HTR-8/SVneo (cell line): ENCODE measurements around the gene STT3B.
A peak's percentile ranks its signal among the peaks of the same experiment; 100 is the strongest.

ENCODE experiments used
- DNase-seq: peaks from one replicate; pipeline ENCODE4 v3.0.0; 2011; ENCODE audit warnings: low spot score, mixed read lengths; ENCODE audit not compliant: insufficient read length
- FAIRE-seq: peaks from 2 replicates; lab custom pipeline; 2011; peaks lifted over from hg19 to GRCh38; lab: Jason Lieb, UNC

The STT3B gene

DNA sequence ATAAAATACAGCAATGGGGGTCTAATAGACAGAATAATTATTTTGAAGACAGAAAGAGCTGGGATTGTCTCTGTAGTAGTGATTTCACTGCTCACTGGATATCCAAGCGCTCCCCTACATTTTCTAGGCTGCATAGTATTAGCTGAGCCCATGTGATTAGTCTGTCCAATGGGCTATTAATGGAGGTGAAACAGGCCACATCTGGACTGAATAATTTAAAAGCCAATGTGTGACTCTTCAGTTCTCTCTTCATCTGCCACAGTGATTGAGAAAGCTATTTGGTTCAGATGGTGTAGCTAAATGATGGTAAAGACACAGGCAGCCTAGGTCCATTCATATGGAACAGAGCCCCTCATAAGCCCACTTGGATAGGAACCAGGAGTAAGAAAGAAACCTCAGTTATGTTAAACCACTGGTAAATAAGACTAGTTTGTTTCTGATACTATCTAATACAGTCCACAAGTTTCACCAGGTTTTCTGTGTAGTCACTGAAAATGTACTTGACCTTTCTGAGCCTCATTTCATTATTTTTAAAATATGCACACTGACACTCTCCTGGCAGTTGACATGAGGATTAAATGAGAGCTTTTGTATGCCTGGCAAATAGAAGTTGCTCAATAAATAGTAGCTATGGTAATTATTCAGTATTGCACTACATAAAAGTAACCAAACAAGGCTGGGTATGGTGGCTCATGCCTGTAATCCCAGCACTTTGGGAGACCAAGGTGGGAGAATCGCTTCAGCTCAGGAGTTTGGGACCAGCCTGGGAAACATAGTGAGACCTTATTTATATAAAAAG, 17.0 kb upstream of the STT3B start:
- no peak for FAIRE-seq
- DNase-seq = no peak

DNA sequence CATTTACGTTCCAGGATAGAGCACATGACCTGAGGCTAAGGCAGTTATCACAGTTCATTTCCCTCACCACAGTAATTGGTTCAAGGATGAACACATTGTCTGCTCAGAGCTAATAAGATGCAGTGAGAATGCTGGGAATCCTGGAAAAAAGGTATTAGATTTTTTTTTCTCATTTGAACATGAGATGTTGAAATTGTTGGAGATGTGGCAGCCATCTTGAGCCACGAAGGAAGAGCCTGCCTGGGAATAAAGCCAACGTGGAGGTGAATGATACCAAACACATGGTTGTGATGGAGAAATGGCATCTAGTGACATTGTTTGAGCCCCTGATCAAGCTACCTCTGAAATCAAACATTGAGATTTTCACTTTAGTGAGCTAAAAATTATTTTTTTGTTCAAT, 16.0 kb upstream of the STT3B start:
- DNase-seq = no peak
- FAIRE-seq = no peak

DNA sequence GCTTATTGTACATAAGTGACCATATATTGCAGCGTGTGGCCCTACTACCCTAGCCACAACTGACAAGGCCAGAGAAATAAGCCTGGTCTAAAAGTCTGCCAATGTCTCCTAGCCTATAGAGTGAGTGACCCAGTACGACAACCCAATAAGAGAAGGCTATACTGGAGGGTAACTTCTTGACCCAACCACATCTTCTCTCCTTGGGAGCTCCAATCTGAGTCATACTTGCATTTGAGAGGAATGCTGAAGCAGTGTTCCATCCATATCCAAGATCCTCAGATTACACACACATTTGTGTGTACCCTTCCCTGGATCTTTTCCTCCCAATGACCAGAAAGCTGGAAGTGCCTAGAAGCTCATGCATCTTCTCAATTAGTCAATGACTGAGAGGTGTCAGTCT, 11.3 kb upstream of the STT3B start:
- no peak for FAIRE-seq

DNA sequence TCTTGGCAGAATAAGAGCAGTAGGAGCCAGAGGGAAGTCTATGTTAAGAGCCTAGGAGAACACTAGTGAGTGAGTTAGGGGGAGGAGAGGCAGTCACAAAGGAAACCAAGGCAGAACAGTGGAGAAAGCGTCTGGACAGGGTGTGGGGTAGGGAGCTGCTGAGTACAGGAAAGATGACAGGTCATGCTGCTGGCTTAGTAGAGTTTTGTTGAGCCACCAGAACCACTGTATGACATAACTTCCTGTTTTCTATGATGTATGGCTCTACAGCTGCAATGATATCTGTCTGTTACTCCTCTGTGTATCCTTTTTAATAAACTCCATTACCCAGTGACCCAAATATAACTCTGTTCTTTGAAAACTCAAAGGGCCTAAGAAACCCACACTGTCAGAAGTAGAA, 10.6 kb upstream of the STT3B start:
- DNase-seq (no peak), FAIRE-seq (no peak)

More for the DNA sequence above, 11.3 kb upstream of the STT3B start:
- DNase-seq = no peak

DNA sequence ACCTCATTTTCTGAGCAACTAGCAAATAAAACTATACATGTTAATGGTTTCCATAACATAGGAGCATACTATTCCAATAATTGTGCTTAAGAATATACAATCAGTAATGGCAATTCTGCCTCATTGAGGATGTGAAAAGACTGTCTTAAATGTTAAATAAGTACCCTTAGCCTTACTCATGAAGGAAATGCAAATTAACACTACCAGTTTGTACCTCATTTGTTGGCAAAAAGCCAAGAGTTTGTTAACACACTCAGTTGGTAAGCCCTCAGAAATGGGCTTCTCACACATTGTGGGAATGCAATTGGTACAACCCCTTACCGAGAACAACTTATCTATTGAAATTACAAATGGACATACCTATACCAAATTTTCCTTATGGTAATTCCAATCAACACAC, 9.2 kb upstream of the STT3B start:
- DNase-seq (no peak), FAIRE-seq (no peak)

DNA sequence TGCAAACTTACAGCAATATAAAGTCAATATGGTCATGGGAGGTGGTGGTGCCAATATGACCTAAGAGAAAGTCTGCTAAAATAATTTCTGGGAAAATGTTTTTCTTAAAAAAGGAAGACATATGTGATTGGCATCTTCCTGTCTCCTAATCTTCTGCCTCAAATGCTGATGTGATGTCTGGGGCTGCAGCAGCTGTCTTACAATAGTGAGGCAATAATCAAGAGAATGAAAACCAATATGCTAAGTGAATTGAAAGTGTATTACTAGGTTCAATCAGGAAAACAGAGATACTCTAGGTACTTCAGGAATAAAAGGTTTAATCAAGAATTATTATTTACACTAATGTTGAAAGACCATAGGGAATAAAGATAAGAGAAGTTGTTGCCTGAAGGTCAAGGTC, 7.2 kb upstream of the STT3B start:
- DNase-seq (no peak), FAIRE-seq (no peak)

DNA sequence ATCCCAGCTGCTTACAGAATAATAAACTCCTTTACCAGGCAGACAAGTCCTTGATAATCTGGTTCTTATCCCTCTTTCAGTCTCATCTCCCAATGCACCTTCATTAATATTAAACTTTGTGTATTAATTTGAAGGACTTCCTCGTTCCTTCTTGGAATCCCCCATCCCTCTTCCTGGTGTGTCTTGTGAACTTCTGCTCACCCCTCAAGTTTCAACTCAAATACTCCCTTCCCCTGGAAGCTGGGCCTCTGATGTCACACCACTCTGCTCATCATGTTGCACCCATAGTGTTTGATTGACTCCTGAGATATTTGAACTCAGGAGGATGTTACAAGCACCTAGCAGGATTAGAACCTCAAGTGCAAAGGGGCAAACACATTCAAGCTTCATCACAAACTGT, 3.3 kb upstream of the STT3B start:
- no peak for FAIRE-seq
- no peak for DNase-seq

DNA sequence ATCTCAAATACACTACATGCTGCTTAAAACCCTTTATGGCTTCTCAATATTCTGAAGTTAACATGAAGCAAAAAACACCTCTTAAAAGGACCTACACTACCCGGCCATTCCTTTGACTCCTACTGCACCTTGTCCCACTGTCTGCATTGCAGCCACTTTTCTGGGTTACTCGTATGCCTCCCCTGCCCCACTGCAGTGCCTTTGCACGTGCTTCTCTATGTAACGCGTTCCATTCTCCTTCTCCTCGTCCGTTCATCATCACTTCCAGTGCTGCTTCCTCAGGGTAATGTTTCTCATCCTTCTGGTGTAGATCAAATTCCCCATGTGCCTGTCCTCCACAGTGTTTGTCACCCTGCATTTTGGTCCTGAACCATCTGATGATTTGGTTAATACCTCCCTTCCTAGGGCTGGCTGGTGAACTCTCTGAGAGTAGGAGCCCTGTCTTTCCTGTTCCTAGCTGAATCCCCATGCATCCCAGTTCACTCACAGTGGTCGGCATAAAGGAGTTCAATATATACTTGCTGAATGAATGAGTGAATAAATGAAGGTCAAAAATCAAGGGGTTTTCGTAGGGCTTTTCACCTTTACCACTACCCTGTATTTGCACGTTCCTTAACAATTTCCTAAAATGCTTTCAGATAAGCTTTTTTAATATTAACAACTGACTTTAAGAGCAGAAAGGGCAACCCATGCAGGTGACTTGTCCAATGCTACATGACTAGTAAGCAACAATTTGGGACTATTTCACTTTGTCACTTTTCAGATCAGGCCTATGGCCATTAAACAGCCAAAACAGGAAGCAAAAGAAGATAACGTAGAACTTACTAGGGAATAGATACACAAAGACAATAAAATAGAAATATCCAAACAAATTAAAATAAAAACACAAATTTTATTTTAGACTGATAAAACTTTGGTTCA, 2.4 kb upstream of the STT3B start:
- FAIRE-seq = no peak

DNA sequence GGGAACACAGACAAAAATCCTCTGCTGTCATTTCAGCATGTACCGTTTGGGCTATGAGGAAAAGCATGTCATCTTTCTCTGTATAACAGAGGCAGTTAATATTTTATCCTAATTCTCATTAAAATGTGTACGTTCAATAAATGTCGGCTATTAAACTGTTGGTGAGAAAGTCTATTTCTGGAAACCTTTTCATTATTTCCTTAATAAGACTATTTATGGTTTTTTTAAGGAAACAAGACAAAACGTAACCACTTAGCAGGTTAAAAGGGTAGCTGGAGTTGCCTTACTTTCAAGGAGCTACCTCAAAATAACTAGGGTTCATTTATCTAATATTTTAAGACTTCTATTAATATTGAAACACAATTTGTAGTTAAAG, 1.8 kb upstream of the STT3B start:
- DNase-seq (no peak), FAIRE-seq (no peak)

More for the DNA sequence above, 2.4 kb upstream of the STT3B start:
- DNase-seq = no peak

DNA sequence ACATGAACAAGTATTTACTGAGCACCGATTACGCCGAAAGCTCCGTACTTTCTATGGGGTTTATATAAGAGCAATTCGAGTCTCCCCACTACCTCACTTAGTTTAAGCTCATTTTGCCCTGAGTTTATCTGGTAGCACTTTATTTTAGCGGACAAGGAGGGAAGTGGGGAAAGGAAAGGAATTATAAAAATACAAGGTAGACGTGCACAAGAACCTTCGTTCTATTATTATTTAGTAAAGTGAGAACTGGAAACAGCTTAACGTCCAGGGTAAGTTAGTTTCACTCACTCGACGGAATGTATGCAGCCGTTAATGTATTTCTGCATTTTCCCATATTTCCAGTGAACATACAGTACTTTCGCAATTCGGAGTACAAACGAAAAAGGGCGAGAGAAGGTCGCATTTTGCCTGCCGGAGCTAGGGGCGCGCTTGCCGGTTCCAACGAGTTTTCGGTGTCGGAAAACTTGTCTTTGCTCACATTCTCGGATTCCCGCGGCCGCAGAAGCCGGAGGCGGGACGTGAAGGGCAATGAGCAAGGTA, 1.2 kb upstream of the STT3B start:
- DNase-seq (no peak), FAIRE-seq (no peak)

DNA sequence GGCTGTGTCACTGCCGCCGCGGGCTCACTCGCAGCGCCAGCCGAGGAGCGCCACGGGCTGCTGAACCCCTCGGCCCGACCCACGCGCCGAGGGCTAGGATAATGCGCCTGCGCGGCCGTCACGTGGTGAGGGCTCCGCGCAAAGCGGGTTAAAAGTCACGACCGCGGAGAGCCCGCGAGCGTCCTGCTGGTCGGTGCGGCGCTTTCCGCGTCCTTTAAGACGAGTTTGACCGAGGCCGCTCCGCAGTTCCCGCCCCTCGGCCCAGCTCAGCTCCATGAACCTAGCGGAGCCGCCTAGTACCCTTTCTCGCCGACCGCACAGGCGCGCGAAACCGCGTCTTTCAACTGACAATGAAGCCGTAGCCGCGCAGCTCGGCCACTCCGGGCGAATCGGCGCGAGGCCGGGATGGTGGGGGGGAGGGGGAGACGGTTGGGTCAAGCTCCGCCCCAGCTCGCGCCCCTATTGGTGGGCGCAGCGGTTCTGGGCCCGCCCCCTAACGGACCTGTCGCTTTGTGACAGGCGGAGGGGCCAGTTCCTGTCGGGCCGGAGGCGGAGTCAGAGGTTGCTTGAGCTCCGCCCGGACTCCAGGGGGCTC, 636 bp upstream of the STT3B start:
- FAIRE-seq = peak; percentile 94

DNA sequence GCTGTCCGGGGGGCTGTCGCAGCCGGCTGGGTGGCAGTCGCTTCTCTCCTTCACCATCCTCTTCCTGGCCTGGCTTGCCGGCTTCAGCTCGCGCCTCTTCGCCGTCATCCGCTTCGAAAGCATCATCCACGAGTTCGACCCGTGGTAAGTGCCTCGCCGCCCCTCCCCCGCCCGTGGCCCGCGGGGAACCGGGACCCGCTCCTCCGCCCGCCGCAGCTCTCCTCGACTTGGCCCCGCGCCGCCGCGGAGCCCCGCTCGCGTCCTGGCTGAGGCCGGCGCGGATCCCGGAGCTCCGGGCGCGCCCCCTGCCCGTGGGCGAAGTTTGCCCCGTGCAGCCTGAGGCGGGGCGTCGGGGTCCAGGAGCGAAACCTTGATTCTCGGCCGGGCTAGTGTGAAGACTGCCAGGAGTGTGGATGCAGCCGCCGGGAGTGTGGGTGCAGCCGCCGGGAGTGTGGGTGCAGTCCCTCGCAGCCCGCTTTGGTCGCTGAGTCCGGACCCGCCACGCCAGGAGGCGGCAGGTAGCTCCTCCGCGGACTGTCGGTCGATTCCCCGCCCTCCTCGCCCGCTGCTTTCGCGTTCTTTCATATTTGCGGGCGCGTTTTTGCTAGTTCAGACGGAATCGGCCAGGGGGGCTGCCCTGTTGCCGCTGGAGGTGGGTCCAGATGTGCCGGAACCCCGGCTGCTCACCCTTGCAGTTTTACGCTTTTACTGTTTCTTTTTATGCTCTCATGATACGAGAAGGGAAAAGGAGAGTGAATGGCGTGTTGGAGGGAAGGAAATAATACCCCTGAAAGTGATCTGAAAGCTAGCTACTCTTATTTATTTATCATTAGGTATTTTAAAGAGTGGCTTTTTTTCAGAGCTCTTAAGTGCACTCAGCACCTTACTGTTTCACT, 692 bp downstream of the STT3B start:
- FAIRE-seq (no peak), DNase-seq (no peak)

More for the DNA sequence above, 636 bp upstream of the STT3B start:
- DNase-seq = peak; percentile 89

DNA sequence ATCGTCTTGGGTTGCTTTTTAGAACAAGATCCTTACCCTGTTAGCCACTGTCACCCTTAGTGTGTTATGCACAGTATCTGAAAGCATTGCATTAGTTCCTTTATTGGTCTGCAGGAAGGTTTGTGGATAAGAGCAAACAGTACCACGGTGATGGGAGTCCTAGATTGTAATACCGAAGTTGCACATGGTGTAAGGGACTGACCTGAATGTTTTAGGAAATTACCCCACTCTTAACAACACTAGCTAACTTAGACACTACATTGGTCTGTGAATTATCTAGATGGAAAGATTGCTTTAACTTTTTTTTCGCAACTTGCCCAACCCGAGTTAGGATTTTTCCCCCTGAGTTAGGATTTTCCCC, 1.3 kb downstream of the STT3B start:
- peak; percentile 17 for DNase-seq
- FAIRE-seq = no peak

DNA sequence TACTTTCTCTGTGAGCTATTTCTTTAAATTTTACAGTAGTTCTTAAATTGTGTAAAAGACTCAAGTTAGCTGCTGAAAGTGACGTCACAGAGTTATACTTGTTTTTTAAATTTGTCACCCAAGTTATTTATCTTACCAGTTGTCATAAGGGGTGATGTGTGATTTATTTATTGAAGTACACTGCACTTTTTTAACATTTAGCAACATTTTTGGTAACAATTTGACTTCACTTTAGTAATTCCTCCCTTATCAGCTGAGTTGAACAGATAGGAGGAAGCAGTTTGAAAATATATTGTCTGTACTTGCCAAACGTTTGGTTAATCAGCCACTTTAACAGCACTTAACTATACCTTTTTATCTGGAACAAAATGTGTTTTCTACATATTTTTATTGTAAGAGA, 3.8 kb downstream of the STT3B start:
- DNase-seq (no peak), FAIRE-seq (no peak)

DNA sequence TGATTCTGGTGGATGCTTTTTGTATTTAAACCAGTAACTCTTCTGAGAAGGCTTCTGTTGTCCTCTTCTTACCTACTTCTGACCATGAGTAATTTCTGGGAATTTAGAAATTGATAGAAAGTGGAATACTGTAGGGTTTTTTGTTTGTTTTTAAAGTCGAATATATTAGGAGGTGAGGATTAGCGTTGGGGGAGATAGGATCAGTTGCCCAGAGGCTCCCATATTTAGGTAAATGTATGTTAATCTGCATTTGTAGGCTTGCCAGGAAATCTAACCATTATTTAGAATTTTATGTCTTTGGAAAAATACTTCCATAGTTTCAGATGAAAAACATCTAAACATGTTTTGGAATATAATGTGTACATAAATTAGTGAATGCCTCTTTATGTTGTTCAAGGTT, 6.1 kb downstream of the STT3B start:
- FAIRE-seq = no peak
- DNase-seq = no peak

DNA sequence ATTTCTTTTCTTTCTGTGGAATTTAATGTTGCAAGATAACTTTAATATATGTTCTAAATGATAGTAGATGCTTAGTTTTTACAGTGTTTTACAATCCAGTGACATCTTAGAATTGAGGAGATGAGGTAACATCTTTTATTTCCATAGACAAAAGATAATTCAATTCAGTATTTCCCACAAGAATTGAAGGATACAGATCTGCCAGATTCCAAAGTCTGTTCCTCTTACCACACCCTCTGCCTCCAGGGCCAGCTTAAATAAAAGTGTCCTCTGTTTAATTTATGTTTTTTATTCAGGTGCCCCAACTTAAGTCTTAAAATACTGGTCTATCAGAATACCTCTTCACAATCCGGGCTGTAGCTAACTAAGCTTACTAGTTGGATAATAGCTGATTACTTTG, 6.5 kb downstream of the STT3B start:
- FAIRE-seq (no peak), DNase-seq (no peak)

DNA sequence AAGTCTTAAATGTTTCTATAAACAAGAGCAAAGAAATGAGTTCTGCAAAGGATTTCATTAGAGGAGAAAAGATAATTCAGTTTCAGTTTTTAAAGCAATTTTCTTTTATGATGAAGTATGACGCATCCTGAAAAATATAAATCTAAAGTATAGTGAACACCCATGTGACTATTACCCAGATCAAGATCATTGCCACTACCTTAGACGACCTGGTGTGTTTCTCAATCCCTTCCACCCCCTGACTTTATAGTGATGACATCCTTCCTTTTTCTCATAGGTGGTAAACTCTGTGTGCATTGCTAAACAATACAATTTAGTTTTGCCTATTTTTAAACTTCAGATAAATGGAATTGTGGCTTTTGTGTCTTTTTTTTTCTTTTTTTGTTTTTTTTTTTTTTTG, 8.4 kb downstream of the STT3B start:
- no peak for FAIRE-seq
- DNase-seq = no peak

DNA sequence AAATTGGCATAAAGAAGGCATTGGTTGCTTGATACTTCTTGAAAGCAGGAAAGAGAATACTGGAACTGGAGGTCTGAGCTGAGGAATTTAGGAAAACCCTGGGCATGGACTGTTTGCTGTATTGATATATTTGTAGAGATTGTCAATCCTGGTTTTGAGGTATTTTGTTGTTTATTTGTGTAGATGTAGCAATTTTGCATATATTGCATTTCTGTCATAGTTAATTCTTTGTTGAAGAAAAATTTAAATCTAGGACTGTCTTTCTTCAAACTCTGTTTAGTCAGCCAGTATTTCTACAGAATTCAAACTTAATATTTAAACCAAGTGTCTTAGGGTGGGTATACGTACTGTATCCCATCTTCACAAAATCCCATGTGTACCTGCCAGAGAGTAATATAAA, 9.5 kb downstream of the STT3B start:
- DNase-seq (no peak), FAIRE-seq (no peak)

DNA sequence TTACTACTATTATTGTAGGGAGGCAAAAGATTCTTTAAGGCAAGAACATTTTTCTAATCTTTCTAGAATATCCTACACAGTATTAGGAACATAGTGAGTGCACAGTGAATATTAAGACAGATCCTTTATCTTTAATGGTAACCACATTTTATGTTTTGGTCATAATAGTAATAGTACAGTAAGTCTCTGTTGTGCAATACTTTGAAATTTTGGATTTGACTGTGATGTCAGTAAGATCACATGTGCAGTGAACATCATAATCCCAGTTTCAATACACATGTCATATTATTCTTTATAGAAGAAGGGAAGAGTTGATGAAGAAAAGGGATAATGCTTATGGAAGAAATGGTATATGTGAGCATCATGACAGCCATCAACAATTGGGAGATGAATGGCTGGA, 10.7 kb downstream of the STT3B start:
- FAIRE-seq (no peak), DNase-seq (no peak)

DNA sequence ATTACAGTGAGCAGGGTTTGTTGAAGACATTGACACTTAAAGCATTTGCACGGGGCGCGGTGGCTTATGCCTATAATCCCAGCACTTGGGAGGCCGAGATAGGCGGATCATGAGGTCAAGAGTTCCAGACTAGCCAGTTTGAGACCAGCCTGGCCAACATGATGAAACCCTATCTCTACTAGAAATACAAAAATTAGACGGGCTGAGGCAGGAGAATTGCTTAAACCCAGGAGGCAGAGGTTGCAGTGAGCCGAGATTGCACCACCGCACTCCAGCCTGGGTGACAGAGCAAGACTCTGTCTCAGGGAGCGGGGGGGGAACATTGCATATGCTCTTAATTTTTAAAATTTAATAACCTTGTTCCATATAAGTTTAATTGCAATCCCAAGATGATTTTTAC, 11.9 kb downstream of the STT3B start:
- DNase-seq = no peak
- FAIRE-seq = no peak
